ENCODE measurements around the gene JADE3.
"Not testable (repeated sequence)": the region's sequence is repeated elsewhere in the genome, so short reads cannot be mapped to it uniquely, and the experiment has no call there.

JADE3 gene

DNA sequence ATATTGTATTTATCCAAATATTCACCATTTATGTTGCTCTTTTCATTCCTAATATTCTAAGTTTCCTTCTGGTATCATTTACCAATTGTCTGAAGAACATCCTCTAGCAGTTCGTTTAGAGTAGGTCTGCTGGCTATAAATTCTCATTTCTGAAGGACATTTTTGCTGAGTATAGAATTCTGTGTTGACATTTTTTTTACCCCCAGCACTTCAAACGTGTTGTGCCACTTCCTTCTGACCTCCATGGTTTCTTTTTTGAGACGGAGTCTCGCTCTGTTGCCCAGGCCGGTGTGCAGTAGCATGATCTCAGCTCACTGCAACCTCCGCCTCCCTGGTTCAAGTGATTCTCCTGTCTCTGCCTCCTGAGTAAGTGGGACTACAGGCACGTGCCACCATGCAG is 26.4 kb downstream of the JADE3 start:
- DNase-seq = no peak

DNA sequence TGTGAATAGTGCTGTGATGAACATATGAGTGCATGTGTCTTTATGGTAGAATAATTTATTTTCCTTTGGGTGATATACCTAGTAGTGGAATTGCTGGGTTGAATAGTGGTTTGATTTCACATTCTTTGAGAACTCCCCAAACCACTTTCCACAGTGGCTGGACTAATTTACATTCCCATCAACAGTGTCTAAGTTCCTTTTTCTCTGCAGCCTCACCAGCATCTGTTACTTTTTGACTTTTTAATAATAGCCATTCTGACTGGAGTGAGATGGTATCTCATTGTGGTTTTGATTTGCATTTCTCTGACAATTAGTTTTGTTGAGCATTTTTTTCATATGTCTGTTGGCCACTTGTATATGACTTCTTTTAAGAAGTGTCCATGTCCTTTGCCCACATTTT is 29.1 kb downstream of the JADE3 start:
- peak; percentile 58 for DNase-seq

DNA sequence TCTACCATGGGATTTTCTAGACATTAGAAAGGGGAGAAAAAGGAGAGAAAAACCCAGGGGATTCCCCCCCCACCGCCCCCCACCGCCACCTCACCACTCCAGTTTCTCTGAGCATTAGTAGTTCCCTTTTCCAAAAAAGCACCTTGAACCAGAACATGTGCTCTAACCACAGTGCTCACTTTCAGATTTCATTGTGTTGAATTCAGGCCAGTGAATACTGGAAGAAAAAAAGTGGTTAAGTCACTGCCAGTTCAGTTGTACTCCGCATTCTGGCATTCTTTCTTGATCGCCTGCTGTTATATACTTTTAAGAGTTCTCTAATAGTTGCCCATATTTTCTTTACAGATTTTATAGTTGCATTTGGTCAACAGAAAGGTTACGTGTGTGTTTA is 40.9 kb downstream of the JADE3 start:
- peak; percentile 18 for DNase-seq

DNA sequence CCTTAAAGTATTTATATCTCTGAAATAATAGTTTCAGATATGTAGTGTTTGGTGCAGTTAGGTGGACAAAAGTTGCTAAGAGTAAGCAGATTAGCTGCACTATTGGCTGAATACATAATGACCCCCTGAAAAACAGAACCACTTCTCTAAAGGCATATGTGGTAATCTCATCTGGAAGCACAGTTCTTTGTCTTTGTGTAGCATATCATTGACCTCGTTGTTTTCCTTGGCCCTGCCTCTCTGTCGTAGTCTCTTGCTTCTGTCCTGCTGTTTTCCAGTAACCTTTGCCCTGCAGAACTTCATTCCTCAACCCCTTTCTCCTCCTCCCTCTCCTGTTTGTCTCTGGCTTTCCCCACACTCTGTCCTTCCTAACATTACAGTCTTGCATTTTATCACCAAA is 41.4 kb downstream of the JADE3 start:
- no peak for DNase-seq

DNA sequence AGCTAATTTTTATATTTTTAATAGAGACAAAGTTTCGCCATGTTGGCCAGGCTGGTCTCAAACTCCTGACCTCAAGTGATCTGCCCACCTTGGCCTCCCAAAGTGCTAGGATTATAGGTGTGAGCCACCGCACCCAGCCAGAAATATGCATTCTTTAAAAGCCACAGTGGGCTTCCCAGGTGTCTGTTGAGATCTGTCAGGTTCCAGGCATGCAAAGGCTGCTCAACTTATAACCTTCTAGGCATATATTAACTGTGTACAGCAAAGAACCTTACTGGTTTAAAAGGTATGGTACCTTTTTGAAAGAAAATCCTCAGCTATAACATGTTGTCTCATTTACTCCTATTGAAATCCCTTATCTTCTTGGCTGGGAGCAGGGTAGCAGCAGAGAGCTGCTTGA is 42.5 kb downstream of the JADE3 start:
- DNase-seq = no peak

DNA sequence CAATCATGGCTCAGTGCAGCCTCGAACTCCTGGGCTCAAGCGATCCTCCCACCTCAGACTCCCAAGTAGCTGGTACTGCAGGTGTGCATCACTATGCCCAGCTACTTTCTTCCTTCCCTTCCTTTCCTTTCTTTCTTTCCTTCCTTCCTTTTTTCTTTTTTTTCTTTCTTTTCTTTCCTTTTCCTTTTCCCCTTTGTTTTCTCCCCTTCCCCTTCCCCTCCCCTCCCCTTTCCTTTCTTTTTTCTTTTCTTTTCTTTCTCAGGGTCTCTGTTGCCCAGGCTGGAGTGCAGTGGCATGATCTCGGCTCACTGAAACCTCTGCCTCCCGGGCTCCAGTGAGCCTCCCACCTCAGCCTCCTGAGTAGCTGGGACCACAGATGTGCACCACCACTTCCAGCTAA is 44.4 kb downstream of the JADE3 start:
- DNase-seq = not testable (repeated sequence)

DNA sequence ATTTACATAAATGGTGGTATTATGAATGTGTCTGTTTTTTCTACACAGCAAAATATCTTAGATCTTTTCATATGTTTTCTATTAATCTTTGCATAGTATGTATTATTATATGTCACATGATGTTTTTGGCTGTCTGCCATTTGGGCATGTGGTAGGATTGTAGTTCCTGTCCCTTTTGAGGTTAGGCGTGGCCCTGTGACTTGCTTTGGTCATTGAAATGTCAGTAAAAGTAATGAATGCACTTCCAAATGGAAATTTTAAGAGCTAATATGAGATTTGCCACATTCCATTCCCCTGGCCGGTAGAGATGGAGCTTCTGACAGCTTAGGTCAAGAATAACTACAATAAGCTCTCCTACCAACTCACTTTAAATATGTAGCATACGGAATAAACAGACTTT is 45.1 kb downstream of the JADE3 start:
- DNase-seq = peak; percentile 73

DNA sequence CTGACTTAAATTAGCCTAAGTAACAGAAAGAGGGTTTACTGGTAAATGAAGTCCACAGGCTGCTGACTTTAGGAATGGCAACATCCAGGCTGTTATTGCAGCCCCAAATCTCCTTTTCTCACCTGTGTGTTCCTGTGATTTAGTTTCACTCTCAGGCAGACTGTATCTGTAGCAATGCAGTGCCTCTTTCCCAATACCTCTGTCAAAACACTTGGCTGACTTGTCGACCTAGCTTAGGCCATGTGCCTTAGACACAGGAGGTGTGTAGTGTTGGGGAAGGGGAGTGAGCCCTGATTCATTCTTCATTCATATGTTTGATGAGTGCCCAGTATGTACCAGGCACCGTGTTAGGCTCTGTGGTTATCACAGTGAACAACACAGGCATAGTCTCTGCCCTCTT is 46.9 kb downstream of the JADE3 start:
- DNase-seq = no peak

DNA sequence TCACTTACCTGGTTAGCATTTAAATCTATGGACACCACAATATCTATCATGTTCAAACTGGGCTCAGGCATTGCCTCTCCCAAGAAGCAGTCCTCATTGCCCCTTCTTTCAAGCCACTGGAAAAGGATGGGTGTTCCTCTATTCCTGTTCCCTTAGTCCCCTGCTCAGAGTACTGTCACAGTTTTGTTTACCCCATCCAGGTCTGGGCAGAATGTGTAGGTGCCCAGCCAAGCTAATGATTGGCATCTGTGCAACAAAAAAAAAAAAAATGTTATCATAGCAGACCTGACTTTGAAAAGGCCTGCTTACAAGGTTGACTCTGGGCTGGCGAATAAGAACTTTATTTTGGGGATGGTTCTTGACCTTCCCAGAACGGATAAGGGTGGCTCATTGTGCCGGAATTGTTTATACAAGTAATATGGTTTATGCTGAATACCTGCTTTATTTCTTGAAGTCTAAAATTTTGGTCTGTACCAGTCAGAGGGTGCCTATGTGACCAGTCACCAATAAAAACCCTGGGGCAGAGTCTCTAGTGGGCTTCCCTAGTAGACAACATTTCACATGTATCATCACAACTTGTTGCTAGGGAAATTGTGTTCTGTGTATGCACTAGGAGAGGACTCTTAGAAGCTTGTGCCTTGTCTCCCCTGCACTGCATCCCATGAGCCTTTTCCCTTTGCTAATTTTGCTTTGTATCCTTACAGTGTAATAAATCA is 47.9 kb downstream of the JADE3 start:
- DNase-seq = no peak

DNA sequence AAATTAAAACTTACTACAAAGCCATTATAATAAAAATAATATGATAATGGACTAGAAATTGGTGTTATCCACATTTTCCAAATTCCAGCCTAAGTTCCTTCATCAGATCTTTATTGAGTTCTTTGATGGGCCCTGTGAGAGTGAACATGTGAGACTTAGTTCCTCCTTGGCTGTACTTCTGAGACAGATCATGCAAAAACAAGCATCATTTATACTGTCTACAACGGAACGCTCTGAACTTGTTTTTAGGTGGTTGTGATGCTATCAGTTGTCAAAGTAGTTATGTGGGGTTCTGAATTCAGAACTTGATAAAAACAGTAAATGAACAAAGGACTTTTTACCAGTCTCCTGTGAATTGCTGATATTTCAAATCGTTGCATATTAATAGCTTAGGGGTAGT is 48.9 kb downstream of the JADE3 start:
- DNase-seq = no peak

DNA sequence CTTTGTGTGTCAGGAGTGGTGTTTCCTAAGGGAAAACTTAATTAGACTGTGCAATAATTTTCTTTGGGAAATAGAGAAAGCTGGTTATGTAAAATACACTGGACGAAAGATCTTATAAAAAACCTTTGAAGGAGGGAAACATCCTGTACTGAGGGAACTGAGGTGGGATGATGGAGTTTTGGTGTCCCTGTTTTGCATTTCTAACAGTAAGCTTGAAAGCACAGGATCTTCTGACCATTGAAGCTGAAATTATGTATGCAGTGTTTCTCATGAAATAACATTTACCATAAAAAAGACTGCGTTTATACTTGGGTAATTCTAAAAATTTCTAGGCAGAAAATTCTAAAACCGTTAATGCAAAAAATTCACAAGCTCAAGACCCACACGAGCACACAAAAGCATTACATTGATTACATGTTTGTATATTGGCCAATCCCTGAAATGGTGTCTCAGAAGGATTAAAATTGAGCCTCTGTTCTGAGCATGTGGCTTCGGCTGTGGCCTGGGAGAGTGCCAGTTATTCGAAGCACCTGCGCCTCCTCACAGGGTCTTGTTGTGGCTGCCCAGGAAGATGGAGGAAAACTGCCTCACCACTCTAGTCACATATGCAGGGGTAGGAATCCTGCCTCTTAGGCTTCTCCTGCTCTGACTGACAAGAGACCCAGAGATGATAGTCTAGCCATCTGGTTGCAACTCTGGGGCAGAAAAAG is 49.5 kb downstream of the JADE3 start:
- no peak for DNase-seq

DNA sequence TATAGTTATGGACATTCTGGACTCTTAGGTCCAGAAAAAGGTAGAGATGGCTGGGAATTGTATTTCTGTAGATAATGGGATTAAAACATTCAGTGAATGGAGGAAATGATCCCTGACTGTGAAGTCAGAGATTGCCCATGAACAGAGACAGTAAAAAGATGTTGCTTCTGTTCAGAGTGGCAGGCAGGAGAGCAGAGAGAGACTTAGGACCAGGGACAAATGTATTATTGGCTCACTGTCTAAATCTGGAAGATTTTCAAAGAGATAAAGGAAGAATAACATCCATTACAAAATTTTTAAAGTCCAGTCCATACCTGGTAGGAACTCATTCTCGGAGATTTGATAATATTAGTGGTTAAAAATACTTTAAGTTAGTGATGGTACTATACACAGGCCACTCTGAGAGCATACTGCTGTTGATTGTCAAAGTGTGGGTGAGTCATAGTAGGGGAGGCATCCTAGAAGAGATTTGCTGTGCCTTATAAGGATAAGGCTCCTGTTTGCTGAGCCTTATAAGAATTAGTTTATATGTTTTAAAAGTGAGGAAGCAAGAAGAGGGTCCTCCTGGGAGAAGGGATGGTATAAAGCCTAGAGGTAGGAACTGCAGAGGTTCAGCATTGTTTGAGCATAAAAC is 53.0 kb downstream of the JADE3 start:
- peak; percentile 53 for DNase-seq

DNA sequence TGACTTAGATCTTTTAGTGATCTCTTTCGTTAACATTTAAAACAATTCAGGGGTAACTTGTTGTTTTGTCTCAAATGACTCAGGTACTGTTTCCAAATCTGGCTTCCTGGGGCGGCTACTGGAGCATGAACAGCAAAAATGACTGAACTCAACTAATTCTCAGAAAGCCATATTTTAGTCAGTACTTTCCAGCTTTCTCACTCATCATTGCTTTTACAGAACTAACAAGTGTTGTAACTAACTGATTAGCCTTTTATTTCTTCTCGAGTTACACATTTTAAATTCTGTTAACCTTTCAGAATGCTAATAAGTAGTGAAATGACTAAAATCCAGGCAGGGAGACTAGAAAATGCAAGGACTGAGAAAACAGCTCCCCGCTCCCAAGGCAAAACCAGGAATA is 55.3 kb downstream of the JADE3 start:
- DNase-seq = no peak

DNA sequence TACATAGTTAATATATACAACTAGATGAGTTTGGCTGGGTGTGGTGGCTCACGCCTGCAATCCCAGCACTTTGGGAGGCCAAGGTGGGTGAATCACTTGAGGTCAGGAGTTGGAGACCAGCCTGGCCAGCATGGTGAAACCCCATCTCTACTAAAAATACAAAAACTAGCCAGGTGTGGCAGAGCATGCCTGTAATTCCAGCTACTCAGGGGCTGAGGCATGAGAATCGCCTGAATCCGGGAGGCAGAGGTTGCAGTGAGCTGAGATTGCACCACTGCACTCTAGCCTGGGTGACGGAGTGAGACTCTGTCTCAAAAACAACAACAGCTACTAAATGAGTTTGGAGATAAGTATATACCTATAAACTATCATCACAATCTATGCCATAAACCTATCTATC is 64.8 kb downstream of the JADE3 start:
- DNase-seq = not testable (repeated sequence)

DNA sequence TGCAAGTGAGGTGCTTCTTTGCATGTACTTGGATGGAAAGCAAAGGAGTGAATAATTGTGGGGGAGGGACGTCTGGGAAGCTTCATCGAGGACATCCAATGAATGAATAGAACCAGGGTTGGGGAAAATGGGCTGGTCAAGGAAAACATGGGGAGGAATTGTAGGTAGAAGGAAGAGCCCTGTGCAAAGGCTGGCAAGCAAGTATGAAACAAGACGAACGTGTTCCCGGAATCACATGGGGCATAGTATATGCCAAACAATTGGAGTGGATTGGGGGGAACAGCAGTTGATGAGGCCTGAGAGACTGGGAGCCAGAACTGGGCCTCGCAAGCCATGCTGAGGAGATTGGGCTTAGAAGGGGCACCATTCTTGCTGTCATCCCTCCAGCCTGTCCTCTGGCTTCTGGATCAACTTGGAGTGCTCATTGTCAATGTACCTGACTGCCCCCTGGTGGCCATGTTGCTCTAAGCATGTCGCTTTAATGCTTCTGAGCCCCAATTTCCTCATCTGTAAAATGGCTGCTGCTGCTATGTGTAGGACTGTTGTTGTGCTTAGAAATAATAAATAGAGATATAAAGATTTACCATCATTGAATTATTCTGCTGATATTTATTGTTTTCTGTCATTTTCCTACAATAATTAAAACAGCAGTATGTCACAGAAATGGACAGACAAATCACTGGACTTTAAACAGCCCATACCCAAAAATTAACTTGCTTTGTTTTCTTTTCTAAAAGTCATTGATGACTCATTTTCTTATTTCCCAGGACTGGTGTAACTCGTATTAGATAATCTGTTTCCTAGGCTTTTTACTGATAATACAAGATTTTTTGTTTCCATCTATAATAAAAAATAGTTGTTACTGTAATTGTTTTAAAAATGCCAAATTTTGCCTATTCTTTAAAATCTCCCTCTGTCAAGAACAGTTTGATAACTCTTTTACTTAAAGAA is 66.4 kb downstream of the JADE3 start:
- peak; percentile 77 for DNase-seq

DNA sequence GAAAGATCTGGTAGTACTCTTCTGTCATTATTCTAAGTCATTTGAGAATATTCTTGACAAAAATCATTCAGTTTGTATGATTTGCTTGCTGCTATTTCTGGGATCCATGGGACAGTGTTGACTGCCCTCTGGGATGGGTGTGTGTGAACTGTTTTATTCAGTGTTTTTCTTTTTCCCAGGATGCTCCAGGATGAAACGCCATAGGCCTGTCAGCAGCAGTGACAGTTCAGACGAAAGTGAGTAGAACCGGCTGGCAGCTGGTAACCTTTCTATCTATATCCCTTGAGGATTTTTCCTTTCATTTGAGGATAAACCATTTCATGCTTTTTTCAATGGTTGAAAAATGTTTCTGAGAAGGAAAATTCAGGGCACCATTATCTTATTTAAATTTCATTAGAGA is 72.5 kb downstream of the JADE3 start:
- DNase-seq = no peak

DNA sequence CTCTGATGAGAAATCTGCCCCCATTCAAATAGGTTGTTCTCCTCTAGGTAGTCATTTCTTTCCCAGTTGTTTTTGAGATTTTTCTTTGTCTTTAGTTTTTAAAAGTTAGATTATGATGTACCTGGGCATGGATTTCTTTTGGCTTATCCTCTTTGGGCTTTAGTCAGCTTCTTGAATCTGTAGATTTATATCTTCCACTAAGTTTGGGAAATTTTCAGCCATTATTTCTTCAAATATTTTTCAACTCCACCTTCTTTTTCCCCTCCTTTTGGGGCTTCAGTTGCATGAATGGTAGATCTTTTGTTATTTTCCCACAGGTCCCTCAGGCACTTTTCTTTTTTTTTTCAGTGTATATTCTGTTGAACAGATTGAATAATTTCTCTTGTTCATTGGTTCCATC is 77.3 kb downstream of the JADE3 start:
- no peak for DNase-seq

DNA sequence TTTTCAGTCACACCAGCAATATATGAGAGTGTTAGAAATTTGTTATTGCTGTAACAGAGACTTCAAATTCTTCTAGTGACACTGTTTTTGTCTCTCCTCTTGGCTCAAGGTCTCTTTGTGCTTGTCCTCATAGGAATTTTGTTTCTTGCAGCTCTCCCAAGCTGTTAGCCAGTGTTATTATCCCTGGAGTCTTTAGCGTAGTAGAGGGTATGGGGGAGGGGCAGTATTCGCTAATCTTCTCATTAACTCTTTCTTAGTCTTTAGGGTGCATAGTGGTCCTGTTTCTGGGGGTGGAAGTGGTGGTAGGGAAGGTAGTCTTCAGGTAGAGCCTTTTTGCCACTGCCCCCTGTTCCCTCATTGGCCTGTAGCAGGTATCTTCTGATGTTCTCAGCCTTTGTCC is 79.4 kb downstream of the JADE3 start:
- no peak for DNase-seq

DNA sequence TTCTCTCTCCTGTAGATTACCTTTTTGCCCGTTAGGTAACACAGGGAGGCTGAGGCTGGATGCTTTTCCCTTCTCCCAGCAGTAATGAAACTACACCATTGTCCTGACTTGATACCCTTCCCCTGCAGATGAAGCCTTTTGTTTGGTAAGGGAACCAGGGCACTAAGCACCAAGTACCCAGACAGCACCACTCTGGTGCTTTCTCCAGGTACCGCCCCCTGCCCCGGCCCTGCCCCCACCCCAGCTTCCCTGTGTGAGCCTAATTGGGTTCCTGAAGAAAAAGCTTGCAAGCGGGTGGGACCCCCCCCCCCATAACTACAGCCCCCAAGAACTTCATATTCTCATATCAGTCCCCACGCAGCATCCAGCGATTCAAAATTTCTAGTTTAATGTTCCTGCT is 79.8 kb downstream of the JADE3 start:
- no peak for DNase-seq

DNA sequence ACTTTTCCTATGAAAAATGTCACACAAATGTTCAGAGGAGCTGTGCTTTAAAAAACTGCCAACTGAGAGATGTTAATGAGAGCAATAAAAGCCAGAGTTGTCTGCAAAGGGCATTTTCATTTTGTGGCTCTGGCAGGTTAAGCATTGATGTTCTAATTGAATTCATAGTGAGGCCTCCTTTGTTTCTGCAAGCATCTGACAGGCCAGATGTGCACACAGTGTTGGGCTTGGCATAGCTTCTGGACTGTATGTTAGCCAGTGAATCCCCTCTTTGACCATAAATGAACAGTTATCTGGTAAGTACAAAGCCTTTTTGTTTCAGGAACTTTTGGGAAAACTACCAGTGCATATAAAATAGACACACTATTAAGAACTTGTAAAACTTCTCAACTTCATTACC is 81.9 kb downstream of the JADE3 start:
- no peak for DNase-seq

DNA sequence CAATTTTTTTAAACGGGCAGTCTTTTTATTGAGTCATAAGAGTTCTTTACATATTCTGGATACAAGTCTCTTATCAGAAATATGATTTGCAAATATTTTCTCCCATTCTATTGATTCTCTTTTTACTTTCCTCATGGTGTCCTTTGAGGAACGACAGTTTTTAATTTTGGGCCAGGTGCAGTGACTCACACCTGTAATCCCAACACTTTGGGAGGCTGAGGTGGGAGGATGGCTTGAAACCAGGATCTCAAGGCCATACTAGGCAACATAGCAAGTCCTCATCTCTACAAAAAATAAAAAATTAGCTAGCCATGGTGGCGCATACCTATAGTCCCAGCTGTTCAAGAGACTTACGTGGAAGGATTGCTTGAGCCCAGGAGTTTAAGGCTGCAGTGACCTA is 99.9 kb downstream of the JADE3 start:
- DNase-seq = no peak

DNA sequence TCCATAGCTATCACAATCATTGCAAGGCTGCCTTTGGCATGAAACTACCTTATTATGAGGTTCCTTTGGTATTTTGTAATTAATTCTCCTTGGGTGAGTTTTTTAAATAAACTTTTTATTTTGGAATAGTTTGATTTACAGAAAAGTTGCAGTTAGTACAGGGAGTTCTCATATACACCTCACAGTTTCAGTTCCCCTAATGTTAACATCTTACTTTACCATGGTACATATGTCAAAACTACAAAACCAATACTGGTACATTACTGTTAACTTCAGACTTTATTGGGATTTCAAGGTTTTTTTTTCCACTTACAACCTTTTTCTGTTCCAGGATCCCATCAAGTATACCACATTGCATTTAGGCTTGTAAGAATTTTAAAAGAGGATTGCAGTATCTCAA is 114.0 kb downstream of the JADE3 start:
- DNase-seq = no peak

DNA sequence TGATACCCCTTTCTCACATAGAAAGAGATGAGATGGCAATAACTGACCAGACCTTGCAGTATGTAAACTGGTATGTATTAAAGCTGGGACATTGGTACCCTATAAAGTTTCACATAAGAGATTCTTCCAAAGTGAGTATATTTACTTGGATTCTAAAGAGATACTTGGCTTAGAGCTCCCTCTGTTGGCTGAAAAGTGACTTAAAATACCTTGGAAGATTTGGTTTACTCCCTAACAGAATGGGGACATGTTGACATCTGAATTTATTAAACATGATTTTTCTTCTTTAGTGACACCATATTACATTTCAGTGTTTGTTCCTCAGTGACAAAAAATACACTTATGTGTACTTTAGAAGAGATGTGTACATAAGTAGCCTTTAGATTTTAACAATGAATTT is 118.1 kb downstream of the JADE3 start:
- peak; percentile 66 for DNase-seq
